GM10266 (cell line): Measurements from ENCODE around the gene PLPPR4.
"Not testable (repeated sequence)": the region's sequence is repeated elsewhere in the genome, so short reads cannot be mapped to it uniquely, and the experiment has no call there.

Experiments used
- DNase-seq: peaks from one replicate; pipeline ENCODE4 v3.0.0; 2012; ENCODE audit errors: extremely low spot score
- CTCF ChIP-seq: IDR thresholded peaks from 2 replicates; pipeline ENCODE4 v1.5.1; 2012; ENCODE audit warnings: mild to moderate bottlenecking, low read depth; ENCODE audit not compliant: control insufficient read depth, insufficient read depth; ENCODE audit errors: missing control alignments

The PLPPR4 gene

DNA sequence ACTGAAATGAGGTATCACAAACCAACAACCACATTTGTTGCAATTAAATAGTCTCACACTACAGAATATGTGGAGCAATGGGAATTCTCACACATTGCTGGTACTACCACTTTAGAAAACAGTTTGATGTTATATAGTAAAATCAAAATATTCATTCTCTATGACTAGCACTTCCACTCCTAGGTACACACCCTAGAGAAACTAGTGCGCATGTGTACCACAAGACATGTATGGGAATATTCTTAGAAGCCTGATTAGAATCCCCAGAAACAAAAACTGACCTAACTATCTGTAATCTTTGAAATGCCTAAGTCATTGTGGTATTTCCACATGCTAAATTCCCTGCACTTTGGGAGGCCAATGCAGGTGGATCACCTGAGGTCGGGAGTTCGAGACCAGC is 18.1 kb upstream of the PLPPR4 start:
- DNase-seq, result no peak
- TF ChIP-seq CTCF, result no peak

DNA sequence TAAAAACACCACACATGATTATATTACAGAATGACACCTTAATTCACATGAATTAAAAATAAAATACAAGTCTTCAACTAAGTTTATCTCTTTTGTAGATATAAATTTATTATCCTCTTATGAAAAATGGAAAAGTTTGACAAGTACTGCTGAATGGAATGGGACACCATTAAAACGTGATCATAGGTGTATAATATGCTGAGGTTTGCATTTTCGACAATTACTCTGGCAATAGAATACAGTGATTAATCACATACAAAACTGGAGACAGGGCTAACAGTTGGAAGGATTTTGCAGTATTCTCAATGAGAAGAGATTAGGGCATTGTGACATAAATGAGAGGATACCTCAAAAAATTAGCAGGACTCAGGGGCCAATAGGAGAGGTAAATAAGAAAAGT is 17.1 kb upstream of the PLPPR4 start:
- DNase-seq, result no peak
- TF ChIP-seq CTCF, result no peak

GRCh38 chr1:99250728-99251127 is 13.6 kb upstream of the PLPPR4 start:
- DNase-seq, result no peak
- no peak for TF ChIP-seq CTCF

- DNase-seq, result no peak
- TF ChIP-seq CTCF, result no peak
Measured at GRCh38 chr1:99251308-99251707, 13.0 kb upstream of the PLPPR4 start.

GRCh38 chr1:99252630-99253029 is 11.7 kb upstream of the PLPPR4 start:
- DNase-seq, result no peak
- TF ChIP-seq CTCF, result no peak

- not testable (repeated sequence) for DNase-seq
Measured at GRCh38 chr1:99260402-99260801, 3.9 kb upstream of the PLPPR4 start.

DNA sequence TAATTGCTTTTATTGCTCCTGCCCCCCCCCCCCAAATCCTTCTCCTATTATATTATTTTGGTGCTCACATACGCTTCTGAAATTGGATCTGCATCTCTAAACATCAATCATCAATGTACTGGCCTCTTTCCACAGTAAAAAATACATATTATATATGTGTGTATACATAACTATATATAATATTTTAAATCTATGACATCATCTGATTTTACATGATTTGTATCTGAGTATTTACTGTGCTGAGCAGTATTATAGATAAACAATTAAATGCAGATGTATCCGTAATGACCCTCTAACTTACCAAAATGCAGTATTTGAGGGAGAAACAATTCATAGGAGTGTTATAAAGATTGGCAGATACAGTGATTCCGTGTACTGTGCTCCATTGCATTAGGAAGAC is 832 bp downstream of the PLPPR4 start:
- TF ChIP-seq CTCF, result no peak
- DNase-seq, result no peak

- DNase-seq, result no peak
- TF ChIP-seq CTCF, result no peak
Measured at GRCh38 chr1:99266726-99267125, 2.4 kb downstream of the PLPPR4 start.
